ENCODE measurements around the gene PRKCA.

DNA sequence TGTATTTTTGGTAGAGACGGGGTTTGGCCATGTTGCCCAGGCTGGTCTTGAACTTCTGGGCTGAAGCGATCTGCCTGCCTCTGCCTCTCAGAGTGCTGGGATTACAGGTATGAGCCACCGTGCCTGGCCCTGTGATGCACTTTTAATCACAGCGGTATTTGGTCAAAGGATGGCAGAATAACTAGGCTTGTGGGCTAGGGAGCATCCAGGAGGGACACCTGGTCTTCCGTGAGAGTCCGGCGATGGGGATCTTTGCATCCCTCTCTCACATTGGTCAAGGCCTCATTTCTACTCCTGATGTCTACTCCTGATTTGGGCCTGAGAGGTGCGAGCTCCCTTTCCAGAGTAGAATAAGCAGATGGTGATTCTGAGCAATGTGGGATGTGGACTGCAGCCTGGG lies 274.6 kb downstream of the PRKCA start:
- no peak for TF ChIP-seq RAD51 (IDR thresholded peaks at IDR 0.05; ENCODE audit: borderline replicate concordance, low read depth)
- no peak for TF ChIP-seq FOXM1 (IDR thresholded peaks at IDR 0.05; ENCODE audit: low read depth)
- TF ChIP-seq FOXM1 (CRISPR knock-in tag; IDR thresholded peaks at IDR 0.05; ENCODE audit: low read depth), result no peak
- TF ChIP-seq EZH2 (IDR thresholded peaks at IDR 0.05; ENCODE audit: borderline replicate concordance, low read depth, low read length), result no peak
- TF ChIP-seq, protein P1, sequence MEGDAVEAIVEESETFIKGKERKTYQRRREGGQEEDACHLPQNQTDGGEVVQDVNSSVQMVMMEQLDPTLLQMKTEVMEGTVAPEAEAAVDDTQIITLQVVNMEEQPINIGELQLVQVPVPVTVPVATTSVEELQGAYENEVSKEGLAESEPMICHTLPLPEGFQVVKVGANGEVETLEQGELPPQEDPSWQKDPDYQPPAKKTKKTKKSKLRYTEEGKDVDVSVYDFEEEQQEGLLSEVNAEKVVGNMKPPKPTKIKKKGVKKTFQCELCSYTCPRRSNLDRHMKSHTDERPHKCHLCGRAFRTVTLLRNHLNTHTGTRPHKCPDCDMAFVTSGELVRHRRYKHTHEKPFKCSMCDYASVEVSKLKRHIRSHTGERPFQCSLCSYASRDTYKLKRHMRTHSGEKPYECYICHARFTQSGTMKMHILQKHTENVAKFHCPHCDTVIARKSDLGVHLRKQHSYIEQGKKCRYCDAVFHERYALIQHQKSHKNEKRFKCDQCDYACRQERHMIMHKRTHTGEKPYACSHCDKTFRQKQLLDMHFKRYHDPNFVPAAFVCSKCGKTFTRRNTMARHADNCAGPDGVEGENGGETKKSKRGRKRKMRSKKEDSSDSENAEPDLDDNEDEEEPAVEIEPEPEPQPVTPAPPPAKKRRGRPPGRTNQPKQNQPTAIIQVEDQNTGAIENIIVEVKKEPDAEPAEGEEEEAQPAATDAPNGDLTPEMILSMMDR (IDR thresholded peaks at IDR 0.05 in 2 of 3, conservative IDR thresholded peaks at IDR 0.05 in 1 of 3; ENCODE audit: insufficient read depth in 2 of 3, low read depth in 1 of 3, low read length in 3 of 3), result no peak
- TF ChIP-seq CREB1 (IDR thresholded peaks at IDR 0.05), result no peak
- TF ChIP-seq CREB1 (CRISPR knock-in tag; IDR thresholded peaks at IDR 0.05), result no peak
- no peak for TF ChIP-seq KLF13 (tag; IDR thresholded peaks at IDR 0.05; ENCODE audit: borderline replicate concordance, low read depth)
- no peak for TF ChIP-seq XRCC5 (IDR thresholded peaks at IDR 0.05; ENCODE audit: low read depth, low read length)
- no peak for TF ChIP-seq GABPA (tag; conservative IDR thresholded peaks at IDR 0.05; ENCODE audit: low read depth)
- TF ChIP-seq FOXK2 (conservative IDR thresholded peaks at IDR 0.05 in 1 of 2, IDR thresholded peaks at IDR 0.05 in 1 of 2; ENCODE audit: low read depth in 2 of 2), result no peak
- TF ChIP-seq, protein P2, sequence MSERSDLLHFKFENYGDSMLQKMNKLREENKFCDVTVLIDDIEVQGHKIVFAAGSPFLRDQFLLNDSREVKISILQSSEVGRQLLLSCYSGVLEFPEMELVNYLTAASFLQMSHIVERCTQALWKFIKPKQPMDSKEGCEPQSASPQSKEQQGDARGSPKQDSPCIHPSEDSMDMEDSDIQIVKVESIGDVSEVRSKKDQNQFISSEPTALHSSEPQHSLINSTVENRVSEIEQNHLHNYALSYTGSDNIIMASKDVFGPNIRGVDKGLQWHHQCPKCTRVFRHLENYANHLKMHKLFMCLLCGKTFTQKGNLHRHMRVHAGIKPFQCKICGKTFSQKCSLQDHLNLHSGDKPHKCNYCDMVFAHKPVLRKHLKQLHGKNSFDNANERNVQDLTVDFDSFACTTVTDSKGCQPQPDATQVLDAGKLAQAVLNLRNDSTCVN (CRISPR knock-in tag; IDR thresholded peaks at IDR 0.05), result no peak

All from K562 (cell line).